ENCODE measurements around the gene GLIS1. TPM values are rescaled to one million over a fixed set of nuclear protein-coding genes. Genes with fewer than 3 reads are reported as not detected.

GLIS1 gene
- total RNA-seq, 4 donors from 2014 or later, result 0.63 to 2.4 (median 1.0) TPM

DNA sequence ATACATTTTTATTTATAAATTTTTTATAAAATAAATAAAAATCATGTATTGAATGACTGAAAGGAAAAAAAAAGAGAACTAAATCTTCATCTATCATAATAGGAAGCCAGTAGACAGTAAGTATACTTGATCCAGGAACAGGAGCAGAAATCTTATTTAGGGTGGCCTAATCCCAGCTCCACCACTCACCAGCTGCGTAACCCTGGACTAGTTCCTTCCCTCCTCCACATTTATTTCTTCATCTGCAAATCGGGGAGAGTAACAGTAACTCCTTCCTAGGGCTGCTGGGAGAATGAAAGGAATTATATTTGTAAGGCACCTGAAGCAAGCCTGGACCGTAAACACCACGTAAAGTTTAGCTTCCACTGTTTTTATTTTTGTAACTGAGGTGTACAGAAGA, 17.9 kb downstream of the GLIS1 start:
- TF ChIP-seq, protein P1, sequence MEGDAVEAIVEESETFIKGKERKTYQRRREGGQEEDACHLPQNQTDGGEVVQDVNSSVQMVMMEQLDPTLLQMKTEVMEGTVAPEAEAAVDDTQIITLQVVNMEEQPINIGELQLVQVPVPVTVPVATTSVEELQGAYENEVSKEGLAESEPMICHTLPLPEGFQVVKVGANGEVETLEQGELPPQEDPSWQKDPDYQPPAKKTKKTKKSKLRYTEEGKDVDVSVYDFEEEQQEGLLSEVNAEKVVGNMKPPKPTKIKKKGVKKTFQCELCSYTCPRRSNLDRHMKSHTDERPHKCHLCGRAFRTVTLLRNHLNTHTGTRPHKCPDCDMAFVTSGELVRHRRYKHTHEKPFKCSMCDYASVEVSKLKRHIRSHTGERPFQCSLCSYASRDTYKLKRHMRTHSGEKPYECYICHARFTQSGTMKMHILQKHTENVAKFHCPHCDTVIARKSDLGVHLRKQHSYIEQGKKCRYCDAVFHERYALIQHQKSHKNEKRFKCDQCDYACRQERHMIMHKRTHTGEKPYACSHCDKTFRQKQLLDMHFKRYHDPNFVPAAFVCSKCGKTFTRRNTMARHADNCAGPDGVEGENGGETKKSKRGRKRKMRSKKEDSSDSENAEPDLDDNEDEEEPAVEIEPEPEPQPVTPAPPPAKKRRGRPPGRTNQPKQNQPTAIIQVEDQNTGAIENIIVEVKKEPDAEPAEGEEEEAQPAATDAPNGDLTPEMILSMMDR (IDR thresholded peaks at IDR 0.05), result no peak
- no peak for TF ChIP-seq POLR2A (IDR thresholded peaks at IDR 0.05)
- intact Hi-C loops (cut with DNase I; ENCODE audit: low total_unique reads), result no loop called here
- no peak for DNase-seq (ENCODE audit: low spot score in 2 of 2)
- no peak overlapping the region for H3K4me3 ChIP-seq (ENCODE audit: low read depth, poor library complexity, severe bottlenecking)
- WGBS, 2 donors, result 85 to 87% methylated on average over 4 of the region's 4 CpGs

DNA sequence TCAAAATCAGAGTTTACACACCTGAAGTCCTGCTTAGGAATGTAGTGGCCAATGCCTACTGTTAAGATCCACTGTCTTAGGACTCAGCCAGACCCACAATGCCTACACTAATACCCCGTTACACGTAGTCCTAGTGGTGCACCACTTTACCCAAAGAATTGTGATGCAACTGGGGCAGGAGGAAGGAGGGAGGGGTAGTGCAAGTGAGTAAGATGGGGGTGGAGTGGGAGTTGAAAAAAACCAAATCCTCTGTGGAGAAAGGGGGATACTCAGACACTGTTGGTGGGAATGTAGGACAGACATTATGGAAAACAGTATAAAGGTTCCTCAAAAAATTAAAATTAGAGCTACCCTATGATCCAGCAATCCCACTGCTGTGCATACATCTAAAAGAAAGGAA, 19.5 kb downstream of the GLIS1 start:
- no peak overlapping the region for H3K4me3 ChIP-seq (ENCODE audit: low read depth, poor library complexity, severe bottlenecking)
- WGBS, 2 donors, result 96 to 100% methylated on average over 2 of the region's 2 CpGs
- no peak for DNase-seq (ENCODE audit: low spot score in 2 of 2)
- intact Hi-C loops (cut with DNase I; ENCODE audit: low total_unique reads), result no loop called here
- TF ChIP-seq POLR2A (IDR thresholded peaks at IDR 0.05), result no peak
- TF ChIP-seq, protein P1 (IDR thresholded peaks at IDR 0.05), result no peak

DNA sequence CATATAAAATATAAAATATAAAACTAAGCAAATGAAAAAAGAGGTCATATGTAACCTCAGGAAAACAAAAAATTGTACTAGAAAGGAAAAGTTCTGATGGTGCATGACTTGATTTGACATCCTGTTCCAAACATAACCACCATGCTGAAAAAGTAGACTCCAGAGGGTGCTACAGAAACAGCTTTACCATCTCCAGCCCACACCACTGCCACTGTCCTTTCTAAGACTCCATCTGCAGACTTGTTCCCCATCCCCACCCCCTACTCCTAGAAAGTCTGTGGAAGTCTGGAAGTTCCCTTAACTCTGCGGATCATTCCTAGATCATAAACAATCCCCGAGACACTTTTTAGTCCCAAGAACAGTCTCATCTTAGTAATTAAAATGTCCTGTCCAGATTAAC, 20.5 kb downstream of the GLIS1 start:
- WGBS, 2 donors, result 72 to 82% methylated on average over 2 of the region's 2 CpGs
- no peak overlapping the region for H3K4me3 ChIP-seq (ENCODE audit: low read depth, poor library complexity, severe bottlenecking)
- TF ChIP-seq POLR2A (IDR thresholded peaks at IDR 0.05), result no peak
- TF ChIP-seq, protein P1 (IDR thresholded peaks at IDR 0.05), result no peak
- DNase-seq (ENCODE audit: low spot score in 2 of 2), result no peak
- intact Hi-C loops (cut with DNase I; ENCODE audit: low total_unique reads), result no loop called here

DNA sequence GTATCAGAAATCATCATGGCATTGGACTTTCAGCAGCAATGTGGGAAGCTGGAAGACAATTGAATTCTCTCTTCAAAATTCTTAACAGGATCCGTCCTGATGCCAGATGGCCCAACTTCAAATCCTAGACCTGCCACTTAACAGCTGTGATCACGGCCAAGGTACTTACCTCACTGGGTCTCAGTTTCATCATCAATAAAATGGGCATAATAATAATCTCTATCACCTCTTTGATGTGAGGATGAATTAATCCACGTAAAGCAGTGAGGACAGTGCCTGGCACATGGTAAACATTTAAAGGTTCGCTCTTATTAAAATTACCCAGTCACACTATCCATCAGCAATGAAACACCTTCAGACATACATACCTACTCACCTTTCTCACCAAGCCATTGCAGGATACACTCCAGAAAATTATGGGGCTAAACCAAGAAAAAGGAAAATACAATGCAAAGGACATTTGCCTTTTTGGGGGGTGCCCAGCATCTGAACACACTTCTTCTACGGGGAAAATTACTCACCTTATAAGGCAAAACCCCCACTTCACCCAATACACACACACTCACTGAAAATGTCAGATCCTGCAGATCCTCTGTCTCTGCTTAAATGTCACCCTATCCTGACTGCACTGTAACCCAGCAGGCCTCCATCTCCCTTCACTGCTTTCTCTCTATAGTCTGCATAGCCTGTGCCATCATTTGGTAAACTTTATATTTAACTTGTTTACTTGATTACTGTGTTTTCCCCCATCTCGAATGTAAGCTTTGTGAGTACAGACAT, 21.7 kb downstream of the GLIS1 start:
- no peak for DNase-seq (ENCODE audit: low spot score in 2 of 2)

DNA sequence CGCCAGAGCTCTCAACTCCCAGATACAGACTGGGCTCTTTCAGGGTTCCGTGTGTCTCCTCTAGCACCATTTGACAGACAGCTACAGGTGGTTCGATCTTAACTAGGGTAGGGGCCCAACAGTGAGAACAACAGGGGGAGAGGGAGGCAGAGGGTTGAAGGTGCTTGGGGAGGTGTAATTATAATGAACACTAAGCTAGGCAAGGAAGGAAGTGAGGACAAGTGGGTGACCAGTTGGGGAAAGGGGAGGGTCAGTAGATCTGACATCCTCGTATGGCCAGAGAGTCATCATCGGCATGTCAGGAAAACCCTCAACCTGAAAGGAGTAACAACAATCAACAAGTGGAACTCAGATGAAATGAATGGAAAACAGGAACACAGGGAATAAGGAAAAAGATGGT, 22.8 kb downstream of the GLIS1 start:
- 87 to 90% methylated on average over 5 of the region's 5 CpGs for WGBS, 2 donors
- no peak for DNase-seq (ENCODE audit: low spot score in 2 of 2)
- no peak overlapping the region for H3K4me3 ChIP-seq (ENCODE audit: low read depth, poor library complexity, severe bottlenecking)
- intact Hi-C loops (cut with DNase I; ENCODE audit: low total_unique reads), result no loop called here
- TF ChIP-seq, protein P1 (IDR thresholded peaks at IDR 0.05), result no peak
- no peak for TF ChIP-seq POLR2A (IDR thresholded peaks at IDR 0.05)

More for the DNA sequence above, 21.7 kb downstream of the GLIS1 start:
- H3K4me3 ChIP-seq (ENCODE audit: low read depth, poor library complexity, severe bottlenecking), result no peak overlapping the region
- intact Hi-C loops (cut with DNase I; ENCODE audit: low total_unique reads), result no loop called here
- no peak for TF ChIP-seq POLR2A (IDR thresholded peaks at IDR 0.05)
- TF ChIP-seq, protein P1 (IDR thresholded peaks at IDR 0.05), result no peak
- 82 to 85% methylated on average over 6 of the region's 6 CpGs for WGBS, 2 donors

DNA sequence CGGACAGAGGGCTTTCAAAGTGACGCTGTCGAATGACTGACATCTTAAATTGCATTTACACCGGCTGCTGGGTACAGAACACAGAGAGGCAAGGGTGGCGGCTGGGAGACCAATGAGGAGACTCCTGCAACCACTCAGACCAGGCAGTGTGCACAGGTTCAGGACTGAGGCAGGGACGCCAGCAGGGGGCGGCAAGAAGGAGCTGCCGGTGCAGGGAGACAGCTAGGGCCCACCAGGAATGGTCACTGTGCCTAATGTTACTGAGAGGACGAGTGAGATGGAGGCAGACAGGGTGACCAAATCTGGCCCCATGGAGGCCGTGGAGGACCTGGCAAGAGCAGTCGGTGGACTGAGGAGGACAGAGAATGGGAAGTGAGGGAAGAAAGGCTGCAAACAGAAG, 23.5 kb downstream of the GLIS1 start:
- no peak overlapping the region for H3K4me3 ChIP-seq (ENCODE audit: low read depth, poor library complexity, severe bottlenecking)
- intact Hi-C loops (cut with DNase I; ENCODE audit: low total_unique reads), result no loop called here
- no peak for TF ChIP-seq POLR2A (IDR thresholded peaks at IDR 0.05)
- TF ChIP-seq, protein P1 (IDR thresholded peaks at IDR 0.05), result no peak
- DNase-seq (ENCODE audit: low spot score in 2 of 2), result no peak
- 77 to 80% methylated on average over 11 of the region's 11 CpGs for WGBS, 2 donors

Data from lower leg skin (tissue), 4 donors.